ENCODE results near the gene DBF4B. TPM values are rescaled to one million over a fixed set of nuclear protein-coding genes. Genes with fewer than 3 reads are reported as not detected.

DBF4B gene
- total RNA-seq, 4 donors from 2014 or later, result 1.5 to 3.5 (median 2.5) TPM

GRCh38 chr17:44793885-44794842 lies 85.7 kb downstream of the DBF4B start:
- no peak for TF ChIP-seq CTCF (IDR thresholded peaks at IDR 0.05)
- TF ChIP-seq EP300 (IDR thresholded peaks at IDR 0.05; ENCODE audit: low read depth), result no peak
- no peak for TF ChIP-seq POLR2A (IDR thresholded peaks at IDR 0.05)
- TF ChIP-seq POLR2AphosphoS5 (IDR thresholded peaks at IDR 0.05), result no peak
- H3K4me1 ChIP-seq, result peaks cover 0 to 10% (median 2%) of the 10 kb centered on the region in 4 donors
- in situ Hi-C loops (cut with MboI; ENCODE audit: low pct_ligation_motif_present in 1 of 4, low pct_unique_long_range_greater_than_20kb in 1 of 4, low sequenced_read_pairs in 3 of 4) (no loop called here), intact Hi-C loops (cut with DNase I; ENCODE audit: low total_unique reads) (no loop called here)
- 74 to 75% methylated on average over 11 to 18 of the region's 18 CpGs for WGBS, 2 donors (ENCODE audit: low coverage in 1 of 2)
- H3K27me3 ChIP-seq, result no peaks in the 10 kb centered on the region
- peak overlapping the region; percentile 70 to 85 (median 78) for H3K27ac ChIP-seq
- H3K4me3 ChIP-seq, result no peak overlapping the region
- H3K9me3 ChIP-seq, result no peaks in the 10 kb centered on the region
- no peaks in the 10 kb centered on the region for H3K36me3 ChIP-seq
- no peak for DNase-seq

DNA sequence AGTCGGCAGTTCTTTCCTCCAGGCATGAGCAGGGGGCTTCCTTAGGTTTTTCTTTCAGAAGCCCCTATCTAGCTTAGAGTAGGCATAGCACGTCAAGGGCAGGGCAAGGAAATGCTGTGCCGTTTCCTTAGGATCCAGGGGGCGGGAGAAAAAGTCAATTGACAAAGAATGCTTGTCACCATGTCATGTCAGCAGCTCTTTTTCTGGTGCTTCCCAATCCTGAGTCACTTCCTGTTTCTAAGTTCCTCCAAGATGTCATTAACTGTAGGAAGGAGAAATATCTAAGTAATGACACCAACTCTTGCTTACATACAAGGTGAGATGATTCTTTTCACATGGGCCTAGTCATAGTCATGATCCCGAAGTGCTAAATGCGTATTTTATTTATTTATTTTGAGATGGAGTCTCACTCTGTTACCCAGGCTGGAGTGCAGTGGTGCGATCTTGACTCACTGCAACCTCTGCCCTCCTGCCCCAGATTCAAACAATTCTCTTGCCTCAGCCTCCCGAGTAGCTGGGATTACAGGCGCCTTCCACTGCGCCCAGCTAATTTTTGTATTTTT lies 86.5 kb downstream of the DBF4B start:
- Histone ChIP-seq H3K27me3 (no peaks in the 10 kb centered on the region), H3K36me3 (no peaks in the 10 kb centered on the region), H3K4me3 (no peak overlapping the region), H3K9me3 (no peaks in the 10 kb centered on the region), H3K27ac (peak overlapping the region; percentile 70 to 85 (median 78)), H3K4me1 (peaks cover 0 to 10% (median 2%) of the 10 kb centered on the region in 4 donors)
- intact Hi-C loops (cut with DNase I; ENCODE audit: low total_unique reads), result no loop called here
- in situ Hi-C loops (cut with MboI; ENCODE audit: low pct_ligation_motif_present in 1 of 4, low pct_unique_long_range_greater_than_20kb in 1 of 4, low sequenced_read_pairs in 3 of 4), result no loop called here
- no peak for TF ChIP-seq POLR2AphosphoS5 (IDR thresholded peaks at IDR 0.05)
- no peak for TF ChIP-seq CTCF (IDR thresholded peaks at IDR 0.05)
- TF ChIP-seq EP300 (IDR thresholded peaks at IDR 0.05; ENCODE audit: low read depth), result no peak
- TF ChIP-seq POLR2A (IDR thresholded peaks at IDR 0.05), result no peak
- no peak for DNase-seq
- WGBS, 2 donors (ENCODE audit: low coverage in 1 of 2), result 20 to 64% methylated on average over 2 to 10 of the region's 10 CpGs

GRCh38 chr17:44795421-44795820 lies 87.0 kb downstream of the DBF4B start:
- Histone ChIP-seq H3K27me3 (no peaks in the 10 kb centered on the region), H3K27ac (peak overlapping the region; percentile 70 to 85 (median 78)), H3K4me3 (no peak overlapping the region), H3K9me3 (no peaks in the 10 kb centered on the region), H3K4me1 (peaks cover 0 to 10% (median 2%) of the 10 kb centered on the region in 4 donors), H3K36me3 (no peaks in the 10 kb centered on the region)
- in situ Hi-C loops (cut with MboI; ENCODE audit: low pct_ligation_motif_present in 1 of 4, low pct_unique_long_range_greater_than_20kb in 1 of 4, low sequenced_read_pairs in 3 of 4), result no loop called here
- intact Hi-C loops (cut with DNase I; ENCODE audit: low total_unique reads), result no loop called here
- TF ChIP-seq POLR2A (IDR thresholded peaks at IDR 0.05), result no peak
- no peak for TF ChIP-seq POLR2AphosphoS5 (IDR thresholded peaks at IDR 0.05)
- 78% methylated on average over 9 of the region's 9 CpGs; no CpG with 5 or more reads in 1 of the 2 donors for WGBS, 2 donors (ENCODE audit: low coverage in 1 of 2)
- no peak for DNase-seq

DNA sequence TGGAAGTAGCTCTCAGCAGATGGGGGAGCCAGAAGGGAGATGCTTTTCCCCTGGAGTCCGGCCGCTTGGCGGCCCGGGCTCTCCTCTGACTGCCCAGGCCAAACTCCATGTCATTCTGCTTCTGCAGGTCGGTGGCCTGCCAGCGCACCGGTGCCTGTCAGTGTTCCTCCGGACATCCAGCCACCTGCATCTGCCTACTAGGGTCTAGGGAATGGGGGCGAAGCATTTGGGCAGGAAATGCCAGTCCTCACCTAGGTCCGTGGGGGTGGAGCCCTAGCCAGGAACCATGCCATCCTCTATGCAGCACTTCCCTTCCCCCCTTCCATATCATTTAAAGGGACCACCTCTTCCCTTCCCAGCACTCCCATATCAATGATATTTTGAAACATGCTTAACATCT lies 87.5 kb downstream of the DBF4B start:
- TF ChIP-seq CTCF (IDR thresholded peaks at IDR 0.05), result no peak
- TF ChIP-seq POLR2A (IDR thresholded peaks at IDR 0.05), result no peak
- TF ChIP-seq EP300 (IDR thresholded peaks at IDR 0.05; ENCODE audit: low read depth), result no peak
- no peak for TF ChIP-seq POLR2AphosphoS5 (IDR thresholded peaks at IDR 0.05)
- Histone ChIP-seq H3K27me3 (no peaks in the 10 kb centered on the region), H3K27ac (peak overlapping the region; percentile 70 to 85 (median 78)), H3K36me3 (no peaks in the 10 kb centered on the region), H3K4me3 (no peak overlapping the region), H3K9me3 (no peaks in the 10 kb centered on the region), H3K4me1 (peaks cover 0 to 10% (median 2%) of the 10 kb centered on the region in 4 donors)
- 50 to 85% methylated on average over 4 to 10 of the region's 10 CpGs for WGBS, 2 donors (ENCODE audit: low coverage in 1 of 2)
- DNase-seq, result no peak
- intact Hi-C loops (cut with DNase I; ENCODE audit: low total_unique reads), result no loop called here
- in situ Hi-C loops (cut with MboI; ENCODE audit: low pct_ligation_motif_present in 1 of 4, low pct_unique_long_range_greater_than_20kb in 1 of 4, low sequenced_read_pairs in 3 of 4), result no loop called here
